Pancreas (tissue), 10 donors: ENCODE results near the gene CAPRIN1. TPM values are rescaled to one million over a fixed set of nuclear protein-coding genes. Genes with fewer than 3 reads are reported as not detected.
A peak's percentile ranks its signal among the peaks of the same experiment; 100 is the strongest.

Experiments
- ATAC-seq, 4 donors: fragments of 200-7000 bp; cut with Tn5 transposase; one replicate each; pipeline versions ENCODE4 v1.8.0 to v1.9.1; 2020; ENCODE audit warnings: mild to moderate bottlenecking in 4 of 4, moderate library complexity in 4 of 4
- DNase-seq, 6 donors: peaks; one replicate each; pipeline ENCODE4 v3.0.0-alpha.2; 2020
- FAIRE-seq: peaks from 2 replicates; lab custom pipeline; 2012; peaks lifted over from hg19 to GRCh38; lab: Jason Lieb, UNC
- H3K27ac ChIP-seq, 4 donors: fragments of 200-600 bp; sonication (generic); 1 replicate in 3 of 4; 2 replicates in 1 of 4; pipeline versions ENCODE4 v1.5.0 to v1.8.0; 2020
- H3K27me3 ChIP-seq, 4 donors: fragments of 200-600 bp; one replicate each; pipeline ENCODE4 v1.8.0; 2021
- H3K36me3 ChIP-seq, 3 donors: fragments of 200-600 bp; sonication (generic) in 1 of 3; one replicate each; pipeline versions ENCODE4 v1.5.0 to v1.8.0; 2020 to 2021
- H3K4me1 ChIP-seq, 3 donors: fragments of 200-600 bp; one replicate each; pipeline ENCODE4 v1.8.0; 2021
- H3K4me3 ChIP-seq, 4 donors: fragments of 200-600 bp; sonication (generic) in 2 of 4; one replicate each; pipeline versions ENCODE4 v1.5.0 to v1.8.0; 2020 to 2021
- H3K9me3 ChIP-seq, 4 donors: fragments of 200-600 bp; one replicate each; pipeline ENCODE4 v1.8.0; 2021
- CTCF ChIP-seq, 4 donors: fragments of 200-600 bp; sonication (generic) in 3 of 4; IDR thresholded peaks; one replicate each; pipeline versions ENCODE4 v1.5.0 to v1.8.0; 2021; ENCODE audit warnings: antibody characterized with exemption in 4 of 4
- WGBS, 2 donors: extraction: QIAGEN DNeasy Blood & Tissue Kit; methylation state at CpG; one replicate each; pipeline ENCODE4 v1.1.7; 2013; 5-methylcytosine and 5-hydroxymethylcytosine counted together
- intact Hi-C, 3 donors: fragments of 100-400 bp; cut with DNase I; formaldehyde crosslinking; loops; one replicate each; pipeline versions ENCODE4 v1.11.1 to v1.14.2; 2022
- polyA plus RNA-seq, 2 donors: library from polyadenylated mRNA; stranded (reverse); fragments of 200-250 nt; gene quantifications; one replicate each; pipeline ENCODE4 v1.2.3, GENCODE V29; 2013
- total RNA-seq, 6 donors: library from RNA; stranded (reverse); fragmentation: NEBNext Ultra II Directional in 4 of 6; extraction: Animal tissue kit (Norgen Biotek cat#: 25700) in 4 of 6; gene quantifications; one replicate each; pipeline versions ENCODE4 v1.2.1 to v1.2.4, GENCODE V29; 2021 to 2023
- donor health status: healthy with polysubstance abuse.
- donor health status: DM: no; HTN: no; CAD: no; lungs with moderate emphysema.
- donor health status: DM: no; HTN: no; CAD: no.
- donor health status: control.
- donor health status: control.
- donor health status: Bipolar disorder and iron deficiency.
- donor health status: DM: yes; HTN: yes; CAD: no.
- donor health status: DM: no; HTN: no; CAD: no.
- donor health status: DM: no; HTN: no; CAD: no.
- donor health status: DM: yes; HTN: yes; CAD: no.

CAPRIN1 gene
- total and polyA plus RNA-seq, 8 donors = 33.9 to 116 (median 93.9) TPM

DNA sequence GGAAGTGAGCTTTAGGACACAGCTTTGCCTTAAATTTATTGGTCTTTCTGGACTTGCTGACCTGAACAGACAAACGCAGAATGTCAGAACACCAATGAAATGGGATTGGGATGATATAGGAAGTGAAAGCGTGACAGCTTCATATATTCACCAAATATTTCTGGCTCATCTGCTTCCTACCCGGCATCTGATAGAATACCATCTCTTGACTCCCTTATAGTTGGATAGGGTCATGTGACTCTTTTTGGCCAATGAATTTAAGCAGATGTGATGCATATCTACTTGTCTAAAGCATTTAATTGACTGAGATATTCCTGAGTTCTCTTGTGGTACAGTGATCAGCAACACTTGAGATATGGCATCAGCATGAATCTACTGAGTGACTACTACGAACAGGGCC, 2.5 kb upstream of the CAPRIN1 start:
- peaks cover 0 to 8% (median 6%) of the 10 kb centered on the region in 3 donors for H3K4me1 ChIP-seq
- DNase-seq = no peak
- ATAC-seq = no peak
- 76 to 79% methylated on average over 4 of the region's 4 CpGs for WGBS, 2 donors
- no peak for TF ChIP-seq CTCF (IDR thresholded peaks at IDR 0.05)
- H3K4me3 ChIP-seq = no peak overlapping the region
- no peaks in the 10 kb centered on the region for H3K9me3 ChIP-seq
- FAIRE-seq = no peak
- intact Hi-C loops = no loop called here
- no peaks in the 10 kb centered on the region for H3K27me3 ChIP-seq
- H3K27ac ChIP-seq = no peak overlapping the region
- H3K36me3 ChIP-seq = no peaks in the 10 kb centered on the region

- no peaks in the 10 kb centered on the region for H3K9me3 ChIP-seq
- no peaks in the 10 kb centered on the region for H3K27me3 ChIP-seq
- no peak for DNase-seq
- no peak for TF ChIP-seq CTCF (IDR thresholded peaks at IDR 0.05)
- ATAC-seq = peak; percentile 2 to 16 (median 4)
- peaks cover 11 to 24% (median 22%) of the 10 kb centered on the region in 3 donors for H3K4me1 ChIP-seq
- intact Hi-C loops = loop anchor here in 1 of 3 donors (10.0 kb wide), 1 partner anchor 54 kb away; the partner anchor contains the start of gene NAT10
- 14 to 17% methylated on average over 14 of the region's 14 CpGs for WGBS, 2 donors
- no peak for FAIRE-seq
- H3K4me3 ChIP-seq = peak overlapping the region; percentile 85 to 94 (median 92)
- peak overlapping the region; percentile 99 to 100 (median 100) for H3K27ac ChIP-seq
- no peaks in the 10 kb centered on the region for H3K36me3 ChIP-seq
These were observed 766 bp upstream of the CAPRIN1 start for GRCh38 chr11:34050581-34051348.

DNA sequence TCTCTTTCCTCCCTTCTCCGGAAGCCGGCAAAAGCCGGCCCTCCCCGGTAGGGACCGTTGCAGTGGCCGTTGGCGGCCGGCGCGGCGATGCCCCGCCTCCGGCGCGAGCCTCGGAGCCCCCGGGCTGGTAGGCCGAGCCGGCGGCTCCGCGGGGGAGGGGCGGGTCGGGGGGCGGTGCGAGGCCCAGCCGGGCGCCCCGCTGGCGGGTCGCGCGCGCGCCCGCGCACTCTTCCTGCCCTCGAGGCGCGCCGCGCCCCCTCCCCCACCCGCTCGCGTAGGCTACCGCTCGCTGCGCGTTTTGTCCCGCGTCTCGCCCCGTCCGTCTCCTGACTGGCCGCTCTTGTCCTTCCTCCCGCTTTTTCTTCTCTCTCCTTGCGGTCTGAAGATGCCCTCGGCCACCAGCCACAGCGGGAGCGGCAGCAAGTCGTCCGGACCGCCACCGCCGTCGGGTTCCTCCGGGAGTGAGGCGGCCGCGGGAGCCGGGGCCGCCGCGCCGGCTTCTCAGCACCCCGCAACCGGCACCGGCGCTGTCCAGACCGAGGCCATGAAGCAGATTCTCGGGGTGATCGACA, 591 bp downstream of the CAPRIN1 start:
- Histone ChIP-seq H3K9me3 (no peaks in the 10 kb centered on the region), H3K4me3 (peak overlapping the region; percentile 85 to 94 (median 92)), H3K27me3 (no peaks in the 10 kb centered on the region), H3K27ac (peak overlapping the region; percentile 99 to 100 (median 100)), H3K36me3 (no peaks in the 10 kb centered on the region), H3K4me1 (peaks cover 22 to 37% (median 35%) of the 10 kb centered on the region in 3 donors)
- FAIRE-seq (no peak), ATAC-seq (peak; percentile 77 to 85 (median 80)), DNase-seq (peak; percentile 86 to 97 (median 91))
- intact Hi-C loops = loop anchor here in 1 of 3 donors (10.0 kb wide), 1 partner anchor 53 kb away; the partner anchor contains the start of gene NAT10
- TF ChIP-seq CTCF (IDR thresholded peaks at IDR 0.05) = no peak
- 1% methylated on average over 32 to 82 of the region's 82 CpGs for WGBS, 2 donors

DNA sequence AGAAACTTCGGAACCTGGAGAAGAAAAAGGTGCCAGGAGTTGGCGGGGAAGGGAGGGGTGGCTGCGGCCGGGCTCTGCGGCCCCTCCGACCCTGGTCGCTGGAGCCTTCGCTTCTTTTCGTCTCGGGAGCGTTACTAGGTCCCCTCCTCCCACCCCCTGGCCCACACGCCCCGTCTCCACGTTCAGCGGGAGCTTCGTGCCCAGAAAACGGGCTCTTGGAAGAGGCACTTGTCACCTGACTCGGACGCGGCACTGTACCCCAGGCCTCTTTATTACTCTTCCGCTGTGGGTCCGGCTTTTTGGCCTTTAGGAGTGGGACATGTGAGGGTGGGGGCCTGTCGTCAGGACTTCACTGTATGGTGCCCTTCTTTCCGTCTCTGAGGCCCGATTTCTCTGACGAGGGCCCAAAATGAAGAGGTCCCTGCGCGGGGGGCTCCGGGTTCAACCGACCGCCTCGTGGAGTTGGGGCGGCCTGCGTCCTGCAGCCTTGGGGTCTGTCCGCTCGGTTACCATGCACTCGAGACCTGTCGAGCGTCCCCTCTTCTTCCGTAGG, 1.2 kb downstream of the CAPRIN1 start:
- Histone ChIP-seq H3K4me1 (peaks cover 22 to 43% (median 37%) of the 10 kb centered on the region in 3 donors), H3K36me3 (no peaks in the 10 kb centered on the region), H3K4me3 (peak overlapping the region; percentile 85 to 94 (median 92)), H3K27me3 (no peaks in the 10 kb centered on the region), H3K9me3 (no peaks in the 10 kb centered on the region), H3K27ac (peak overlapping the region; percentile 79 to 100 (median 100))
- FAIRE-seq = no peak
- no peak for TF ChIP-seq CTCF (IDR thresholded peaks at IDR 0.05)
- ATAC-seq = peak; percentile 2 to 4 (median 4)
- DNase-seq = peak; percentile 13 to 79 (median 48)
- 0% methylated on average over 40 of the region's 40 CpGs for WGBS, 2 donors
- intact Hi-C loops = loop anchor here in 1 of 3 donors (10.0 kb wide), 1 partner anchor 52 kb away; the partner anchor contains the start of gene NAT10
